Skeletal muscle cell (primary cell): ENCODE results near the gene RASA3.

Experiments used
- DNase-seq: peaks from one replicate; pipeline ENCODE4 v3.0.0-alpha.2; 2010; ENCODE audit warnings: low read depth
- H3K4me3 ChIP-seq: 2 replicates; pipeline ENCODE4 v1.5.1; 2011; ENCODE audit warnings: low read depth, mild to moderate bottlenecking, control low read depth, low read length, moderate library complexity

Gene RASA3

DNA sequence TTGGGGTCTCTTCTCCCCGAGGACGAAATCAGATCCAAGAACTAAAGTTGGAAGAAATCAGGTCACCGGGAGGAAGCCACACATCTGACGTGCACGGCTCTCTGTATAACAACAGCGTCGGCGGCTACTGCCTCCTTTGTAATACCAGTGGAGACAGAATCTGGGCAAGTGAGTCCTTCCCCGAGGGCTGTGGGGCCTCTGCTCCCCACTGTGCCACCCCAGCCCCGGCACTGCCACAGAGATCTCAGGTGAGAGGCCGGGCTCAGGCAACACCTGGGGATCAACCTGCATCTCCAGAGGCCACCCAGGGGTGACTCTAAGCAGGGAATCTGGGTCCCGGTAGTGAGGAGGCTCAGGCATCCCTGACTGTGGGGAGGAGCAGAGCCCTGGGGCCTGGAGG, 124.9 kb downstream of the RASA3 start:
- no peak overlapping the region for H3K4me3 ChIP-seq
- no peak for DNase-seq

DNA sequence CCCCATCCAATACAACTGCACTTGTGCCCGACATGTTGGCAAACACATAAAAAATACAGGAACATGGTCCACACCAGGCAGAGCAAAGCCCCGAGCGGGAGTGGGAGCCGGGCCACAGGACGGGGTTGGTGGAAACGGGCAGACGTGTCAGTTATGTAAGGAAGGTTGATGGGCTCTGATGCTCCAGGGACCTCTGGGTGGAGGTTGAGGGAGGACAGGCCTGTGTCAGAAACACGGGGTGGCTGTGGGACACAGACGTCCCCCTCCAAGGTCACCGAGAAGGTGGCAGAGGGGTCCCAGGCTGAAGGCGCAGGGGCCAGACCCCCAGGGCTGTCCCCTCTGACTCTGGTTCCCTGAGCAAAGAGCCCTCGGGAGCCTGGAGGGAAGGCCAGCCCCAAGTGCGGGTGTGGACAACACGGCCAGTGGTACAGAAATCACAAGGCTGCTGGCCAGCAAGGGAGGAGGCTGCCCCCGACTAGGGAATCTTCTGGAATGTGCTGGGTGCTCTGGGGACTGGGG, 127.2 kb downstream of the RASA3 start:
- H3K4me3 ChIP-seq = no peak overlapping the region
- DNase-seq = no peak

DNA sequence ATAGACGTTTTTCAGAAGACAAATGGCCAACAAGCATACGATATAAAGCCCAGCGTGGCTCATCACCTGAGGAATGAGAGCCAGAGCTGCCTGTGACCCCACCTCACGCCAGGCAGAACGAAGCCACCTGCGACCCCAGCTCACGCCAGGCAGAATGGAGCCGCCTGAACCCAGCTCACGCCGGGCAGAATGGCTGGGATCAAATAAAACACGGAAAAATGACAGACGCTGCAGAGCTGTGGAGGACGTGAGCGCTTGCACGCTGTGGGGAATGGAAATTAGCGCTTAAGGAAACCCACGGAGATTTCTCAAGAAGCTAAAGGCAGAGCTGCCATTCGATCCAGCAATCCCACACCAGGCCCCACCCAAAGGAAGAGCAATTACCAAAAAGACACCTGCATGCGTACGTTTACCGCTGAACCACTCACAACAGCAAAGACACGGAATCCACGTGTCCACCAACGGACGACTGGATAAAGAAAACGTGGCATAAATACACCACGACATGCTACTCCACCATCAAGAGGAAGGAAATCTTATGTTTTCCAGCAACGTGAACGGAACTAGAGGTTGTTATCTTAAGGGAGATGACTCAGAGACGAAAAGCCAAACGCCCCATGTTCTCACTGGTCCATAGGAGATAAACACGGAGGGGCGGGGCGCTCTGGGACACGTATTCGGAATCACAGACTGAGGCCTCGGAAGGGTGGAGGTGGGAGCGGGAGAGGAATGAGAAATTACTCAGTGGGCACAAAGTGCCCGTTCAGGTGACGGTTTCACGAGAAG, 127.8 kb downstream of the RASA3 start:
- no peak overlapping the region for H3K4me3 ChIP-seq
- DNase-seq = no peak

DNA sequence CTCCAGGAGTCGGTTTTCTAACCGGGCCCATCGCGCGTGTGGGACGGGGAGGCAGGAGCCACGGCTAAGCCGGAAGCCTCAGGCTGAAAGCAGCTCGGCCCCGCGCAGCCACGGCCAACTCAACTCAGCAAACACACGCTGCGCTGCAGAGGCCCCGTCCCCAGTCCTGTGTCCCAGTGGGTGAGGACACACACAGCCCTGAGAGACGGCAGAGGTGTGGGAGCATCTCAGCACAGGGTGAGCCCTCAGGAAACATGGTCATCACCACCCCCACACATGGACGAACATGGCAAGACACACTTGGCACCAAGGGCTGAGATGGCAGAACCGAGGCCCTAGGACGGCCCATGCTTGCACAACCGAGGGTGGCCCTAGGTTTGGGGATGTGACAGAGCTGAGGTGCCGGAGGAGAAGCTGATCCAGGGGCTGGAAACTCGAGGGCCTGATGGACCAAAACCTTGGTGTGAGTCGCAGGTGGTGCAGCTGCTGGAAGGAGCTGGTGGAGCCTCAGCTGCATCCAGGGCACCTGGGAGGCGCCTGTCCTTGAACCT, 129.6 kb downstream of the RASA3 start:
- DNase-seq = no peak

DNA sequence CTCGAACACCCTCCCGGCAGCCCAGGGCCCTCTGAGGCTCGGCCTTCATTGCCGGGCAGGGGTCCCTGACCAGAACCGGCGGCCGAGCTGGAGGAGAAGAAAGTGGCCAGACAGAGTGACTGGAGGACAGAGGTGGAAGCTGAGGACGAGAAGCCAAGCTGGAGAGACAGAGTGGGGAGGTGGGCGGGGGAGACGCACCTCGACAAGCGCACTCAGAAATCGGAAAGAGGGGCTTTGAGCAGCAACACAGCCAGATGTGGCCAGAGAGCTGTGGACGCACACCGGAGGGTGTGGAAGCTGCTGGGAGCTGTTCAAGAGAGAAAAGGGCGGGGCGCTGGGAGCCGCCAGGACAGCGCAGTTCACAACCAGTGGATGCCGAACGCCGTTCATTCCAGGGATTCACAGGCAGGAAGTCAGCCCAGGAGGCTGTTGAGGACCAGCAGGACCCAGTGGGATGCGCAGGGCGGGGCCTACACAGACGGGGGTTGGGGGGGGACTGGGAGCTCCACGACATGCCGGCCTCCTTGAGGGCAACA, 130.3 kb downstream of the RASA3 start:
- no peak for DNase-seq
- no peak overlapping the region for H3K4me3 ChIP-seq

More for the DNA sequence above, 129.6 kb downstream of the RASA3 start:
- no peak overlapping the region for H3K4me3 ChIP-seq

DNA sequence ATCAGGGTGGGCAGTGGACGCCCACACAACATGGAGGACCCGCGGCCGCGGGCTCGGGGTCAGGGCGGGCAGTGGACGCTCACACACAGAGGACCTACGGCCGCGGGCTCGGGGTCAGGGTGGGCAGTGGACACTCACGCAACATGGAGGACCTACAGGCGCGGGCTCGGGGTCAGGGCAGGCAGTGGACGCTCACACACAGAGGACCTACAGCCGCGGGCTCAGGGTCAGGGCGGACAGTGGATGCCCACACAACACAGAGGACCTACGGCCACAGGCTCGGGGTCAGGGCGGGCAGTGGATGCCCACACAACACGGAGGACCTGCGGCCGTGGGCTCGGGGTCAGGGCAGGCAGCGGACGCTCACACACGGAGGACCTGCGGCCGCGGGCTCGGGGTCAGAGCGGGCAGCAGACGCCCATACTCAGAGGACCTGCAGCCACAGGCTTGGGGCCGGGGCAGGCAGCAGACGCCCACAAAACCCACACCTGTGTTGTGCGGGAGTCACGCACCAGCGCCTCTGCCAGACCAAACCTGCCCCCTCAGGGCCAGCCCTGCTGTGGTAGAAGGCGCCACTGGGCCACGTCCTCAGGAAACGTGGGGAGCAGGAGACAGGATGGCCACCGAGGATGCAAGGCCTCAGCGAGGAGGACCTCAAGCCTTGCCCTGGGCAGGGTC, 131.0 kb downstream of the RASA3 start:
- H3K4me3 ChIP-seq = no peak overlapping the region
- no peak for DNase-seq

DNA sequence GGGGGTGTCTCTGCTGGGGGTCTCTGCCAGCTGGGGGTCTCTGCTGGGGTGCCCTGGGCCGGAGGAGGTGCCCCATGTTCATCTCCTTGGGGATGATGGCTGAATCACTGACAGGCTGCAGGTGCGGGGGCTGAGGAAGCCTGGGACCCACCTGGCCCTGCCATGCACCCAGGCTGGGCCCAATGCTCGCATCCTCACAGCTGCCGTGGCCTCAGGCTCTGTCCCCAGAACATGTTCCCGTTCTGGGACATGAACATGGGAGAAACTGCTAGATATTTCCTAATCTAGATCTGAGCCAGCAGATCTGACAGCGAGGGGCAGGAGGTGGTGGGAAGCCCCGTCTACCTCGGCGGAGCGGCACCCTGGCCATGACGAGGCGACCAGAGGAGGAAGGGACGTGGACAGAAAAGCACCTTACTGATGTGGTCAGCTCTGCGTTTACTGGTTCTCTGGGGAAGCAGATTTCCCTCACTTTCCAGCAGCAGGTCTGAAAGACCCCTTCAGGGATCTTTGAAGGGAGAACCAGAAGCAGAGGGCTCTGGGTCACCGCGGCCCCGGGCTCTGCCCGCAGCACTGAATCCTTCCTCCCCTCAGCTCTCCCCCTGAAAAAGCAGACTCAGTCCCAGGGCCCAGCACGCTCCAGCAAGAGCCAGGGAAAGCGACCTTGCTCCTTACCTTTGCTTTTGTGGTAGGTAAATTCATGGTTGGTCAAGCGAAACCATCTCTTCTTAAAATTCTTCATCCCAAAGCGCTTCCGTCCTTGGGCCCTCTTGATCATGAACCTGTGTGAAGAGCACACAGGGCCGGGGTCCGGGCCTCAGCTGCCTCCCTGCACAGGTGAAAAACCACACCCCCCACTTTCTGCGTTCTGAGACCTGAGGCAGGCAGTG, 132.0 kb downstream of the RASA3 start:
- no peak overlapping the region for H3K4me3 ChIP-seq
- DNase-seq = no peak

DNA sequence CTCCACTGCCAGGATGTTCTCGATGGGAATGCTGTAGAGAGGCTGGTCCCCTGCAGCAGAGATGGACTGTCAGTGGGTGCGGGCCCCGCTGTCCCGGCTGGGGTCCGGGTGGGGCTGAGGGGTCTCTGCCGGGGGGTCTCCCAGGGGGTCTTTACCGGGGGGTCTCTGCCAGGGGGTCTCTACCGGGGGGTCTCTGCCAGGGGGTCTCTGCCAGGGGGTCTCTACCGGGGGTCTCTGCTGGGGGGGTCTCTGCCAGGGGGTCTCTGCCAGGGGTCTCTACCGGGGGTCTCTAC, 132.9 kb downstream of the RASA3 start:
- H3K4me3 ChIP-seq = no peak overlapping the region
- DNase-seq = no peak

DNA sequence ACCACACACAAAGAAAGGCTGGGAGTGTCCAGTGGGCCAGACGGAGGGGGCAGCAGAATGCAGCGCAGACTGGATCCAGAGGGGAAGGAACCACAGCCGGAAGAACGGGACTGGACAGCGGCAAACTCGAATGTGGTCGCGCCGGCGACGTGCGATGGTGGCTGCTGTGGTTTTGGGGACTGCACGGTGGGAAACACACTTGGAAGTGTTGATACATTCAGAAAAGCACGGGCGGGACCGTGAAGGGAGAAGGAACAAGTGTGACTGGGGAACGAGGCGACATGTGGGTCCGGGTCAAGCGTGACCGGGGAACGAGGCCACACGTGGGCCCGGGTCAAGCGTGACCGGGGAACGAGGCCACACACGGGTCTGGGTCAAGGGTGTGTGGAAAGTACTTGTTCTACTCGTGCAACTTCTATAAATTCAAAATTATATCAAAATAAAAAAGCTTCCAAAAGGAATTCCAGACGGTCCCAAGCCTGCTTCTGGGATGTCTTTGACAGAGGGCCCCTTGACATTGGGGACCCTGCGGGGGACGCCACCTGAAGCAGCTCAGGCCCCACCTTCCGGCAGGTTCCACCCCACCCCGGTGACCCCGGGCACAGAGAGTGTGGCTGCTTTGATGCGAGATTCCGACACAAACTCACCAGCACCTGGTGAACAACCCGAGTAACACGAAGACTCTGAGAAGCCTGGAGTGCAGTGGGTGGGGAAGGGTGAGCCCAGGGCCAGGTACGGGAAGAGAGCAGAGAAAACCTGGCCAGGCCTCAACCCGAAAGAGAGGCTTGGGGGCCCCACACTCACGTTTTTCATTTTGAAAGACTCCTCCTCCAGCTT, 133.4 kb downstream of the RASA3 start:
- no peak overlapping the region for H3K4me3 ChIP-seq
- DNase-seq = no peak

DNA sequence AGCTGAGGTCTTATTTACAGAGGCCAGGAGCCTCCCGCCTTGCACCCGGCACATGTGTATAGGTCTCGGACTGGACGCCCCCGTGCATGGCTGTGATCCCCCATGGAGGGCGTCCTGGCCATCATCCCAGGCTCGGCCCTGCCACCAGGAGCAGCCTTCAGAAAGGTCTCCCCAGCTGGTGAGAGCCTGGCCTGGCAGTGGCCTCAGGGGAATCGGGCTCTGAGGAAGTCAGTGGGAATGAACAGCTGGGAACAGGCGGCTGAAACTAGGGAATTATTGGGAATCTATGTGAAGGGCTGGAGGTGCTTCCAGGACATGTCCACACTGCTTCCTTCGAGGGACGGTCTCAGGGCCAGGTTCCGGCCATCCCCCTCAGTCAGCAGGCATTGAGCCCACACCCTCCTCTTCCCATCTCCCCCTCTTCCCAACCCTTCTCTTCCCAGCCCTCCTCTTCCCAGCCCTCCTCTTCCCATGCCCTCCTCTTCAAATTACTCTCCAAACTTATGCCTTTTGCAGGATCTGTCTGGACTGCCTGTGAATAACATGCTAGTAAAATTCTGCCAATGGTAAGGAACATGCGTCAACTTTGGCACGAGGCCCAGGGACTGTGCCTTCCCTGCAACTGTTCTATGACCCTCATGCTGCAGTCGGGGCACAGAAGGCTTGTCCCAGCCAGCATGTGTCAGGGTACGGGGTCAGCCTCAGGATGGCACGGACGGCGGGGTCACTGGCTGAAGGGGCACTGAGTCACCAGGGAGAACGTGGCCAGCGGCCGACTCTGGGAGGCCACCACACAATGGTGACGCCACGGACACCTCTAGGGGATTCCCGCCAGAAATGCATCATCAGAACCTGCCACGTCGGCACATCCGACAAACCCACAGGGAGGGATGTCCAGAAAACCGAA, 134.3 kb downstream of the RASA3 start:
- DNase-seq = peak; percentile 68
- no peak overlapping the region for H3K4me3 ChIP-seq

DNA sequence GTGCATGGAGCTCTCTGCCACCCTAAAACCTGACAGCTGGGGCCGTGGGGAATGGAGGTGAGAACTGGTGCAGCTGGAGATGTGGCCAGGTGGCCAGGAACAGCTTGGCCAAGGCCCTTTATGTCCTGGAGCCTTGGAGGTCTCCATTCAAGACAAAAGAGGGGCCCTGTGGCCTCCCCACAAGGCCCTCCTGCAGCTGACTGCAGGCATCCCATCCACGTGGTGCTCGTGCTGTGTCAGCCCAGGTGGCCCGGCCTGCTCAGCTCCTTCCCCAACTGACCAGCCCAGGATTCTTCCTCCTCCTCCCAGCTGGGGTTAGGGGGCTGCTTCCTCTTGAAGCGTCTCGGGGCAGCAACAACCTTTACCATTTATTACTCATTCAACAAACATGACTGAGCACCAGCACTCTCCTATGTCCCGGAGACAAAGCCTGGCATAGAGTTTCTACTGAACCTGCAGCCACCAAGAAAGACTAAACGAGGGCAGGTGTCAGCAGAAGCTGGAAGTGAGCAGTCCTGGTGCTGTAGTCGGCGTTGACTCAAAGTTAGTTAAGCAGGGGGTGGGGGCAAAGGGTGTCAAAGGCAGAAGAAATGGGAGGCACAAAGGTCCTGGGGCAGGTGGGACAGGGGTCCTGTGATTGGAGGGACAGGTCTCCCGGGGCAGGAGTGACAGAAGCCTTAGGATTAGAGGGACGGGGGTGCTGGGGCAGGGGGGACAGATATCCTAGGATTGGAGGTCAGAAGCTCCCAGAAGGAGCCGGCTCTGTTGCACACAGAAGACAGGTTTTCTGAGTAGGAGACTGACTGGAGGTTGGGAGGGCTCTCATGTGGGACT, 135.3 kb downstream of the RASA3 start:
- no peak for DNase-seq
- H3K4me3 ChIP-seq = no peak overlapping the region

DNA sequence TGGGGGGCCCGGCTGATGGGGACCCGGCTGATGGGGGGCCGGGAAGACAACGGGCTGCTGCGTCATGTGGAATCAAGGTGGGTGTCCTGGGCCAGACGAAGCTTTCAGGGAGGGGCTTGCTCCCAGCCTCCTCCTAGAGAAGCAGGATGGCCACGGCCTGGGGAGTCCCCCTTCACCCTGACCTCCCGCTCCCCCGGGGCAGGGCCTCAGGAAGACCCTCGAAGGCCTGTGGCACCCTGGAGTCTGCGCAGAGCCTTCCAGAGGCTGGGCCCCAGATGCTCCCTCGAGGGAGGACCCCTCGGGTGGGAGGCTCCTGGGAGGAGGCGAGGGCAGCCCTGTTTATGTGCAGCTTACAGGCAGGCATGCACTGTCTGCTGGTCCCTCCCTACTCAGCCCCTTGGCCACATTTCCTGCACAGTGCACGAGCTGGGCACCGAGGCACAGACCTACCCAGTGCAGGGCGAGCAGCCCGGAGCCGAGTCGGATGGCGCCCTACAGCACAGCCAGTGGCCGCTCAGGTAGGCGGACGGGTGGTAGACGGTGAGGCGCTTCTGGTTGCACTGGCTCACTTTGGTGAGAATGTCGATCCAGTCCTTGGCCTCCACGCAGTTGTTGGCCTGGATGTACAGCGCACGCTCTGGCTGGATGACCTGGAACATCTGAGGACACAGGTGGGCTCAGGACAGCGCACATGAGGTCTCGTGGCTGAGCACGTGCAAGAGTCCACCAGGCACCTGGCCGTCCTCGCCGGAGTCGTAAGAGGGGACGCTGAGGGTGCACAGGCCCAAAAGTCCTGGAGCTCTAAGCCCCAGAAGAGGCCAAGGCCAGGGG, 136.1 kb downstream of the RASA3 start:
- no peak overlapping the region for H3K4me3 ChIP-seq
- DNase-seq = no peak

DNA sequence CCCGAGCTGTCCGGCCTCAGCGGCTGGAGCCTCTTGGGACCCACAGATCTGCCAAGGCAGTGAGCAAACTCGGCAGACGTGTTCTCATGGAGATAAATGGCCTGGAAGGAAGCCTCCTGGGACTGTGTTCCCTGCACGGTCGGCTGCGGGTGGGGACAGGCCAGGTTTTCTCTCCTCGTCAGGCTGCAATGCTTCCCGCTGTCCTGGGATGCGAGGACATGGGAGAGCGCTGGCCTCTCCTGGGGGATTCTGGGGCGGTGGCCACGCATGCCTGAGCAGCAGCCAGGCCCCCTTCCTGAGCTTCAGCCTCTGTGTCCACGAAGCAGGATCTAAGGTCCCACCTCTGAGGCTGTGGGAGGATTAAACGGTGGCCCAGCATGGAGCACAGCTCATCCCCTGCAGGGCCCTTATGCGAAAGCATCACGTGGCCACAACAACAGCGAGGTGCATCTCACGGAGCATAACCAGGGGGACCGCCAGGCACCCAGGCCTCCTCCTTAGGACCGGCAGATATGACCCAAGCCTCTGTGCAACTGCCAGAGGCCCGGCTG, 137.3 kb downstream of the RASA3 start:
- no peak for DNase-seq
- H3K4me3 ChIP-seq = no peak overlapping the region

DNA sequence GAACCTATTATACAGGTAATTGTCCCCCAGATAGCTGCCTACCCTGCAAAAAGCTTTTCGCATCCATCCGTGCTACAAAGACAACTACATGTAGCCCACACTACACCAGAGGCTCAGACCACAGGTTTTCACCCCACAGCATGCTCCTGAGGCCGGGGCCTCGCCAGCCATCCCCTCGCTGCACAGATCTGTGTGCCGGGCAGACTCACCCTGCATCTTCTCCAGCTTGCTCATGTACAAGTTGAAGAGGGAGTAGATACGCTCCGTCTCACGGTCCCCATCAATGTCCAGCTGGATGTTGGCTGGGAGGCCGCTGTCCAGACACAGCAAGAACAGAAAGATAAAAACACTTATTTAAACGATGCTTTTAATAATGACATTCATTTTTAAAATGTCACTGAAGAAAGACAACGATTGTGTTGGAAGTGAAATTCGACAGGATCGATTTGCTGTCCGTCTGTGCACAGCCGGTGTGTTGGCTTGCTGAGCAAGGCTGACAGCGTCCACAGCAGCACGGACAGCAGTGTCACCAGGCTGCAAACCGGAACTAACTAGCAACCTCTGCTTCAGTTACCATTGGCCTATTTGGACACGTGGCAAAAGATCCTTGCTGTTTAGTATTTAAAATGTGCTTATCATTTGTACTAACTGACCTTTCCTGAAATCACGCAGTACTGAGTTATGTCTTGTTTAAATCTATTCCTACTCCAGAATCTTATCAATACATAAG, 140.0 kb downstream of the RASA3 start:
- no peak overlapping the region for H3K4me3 ChIP-seq
- DNase-seq = no peak

DNA sequence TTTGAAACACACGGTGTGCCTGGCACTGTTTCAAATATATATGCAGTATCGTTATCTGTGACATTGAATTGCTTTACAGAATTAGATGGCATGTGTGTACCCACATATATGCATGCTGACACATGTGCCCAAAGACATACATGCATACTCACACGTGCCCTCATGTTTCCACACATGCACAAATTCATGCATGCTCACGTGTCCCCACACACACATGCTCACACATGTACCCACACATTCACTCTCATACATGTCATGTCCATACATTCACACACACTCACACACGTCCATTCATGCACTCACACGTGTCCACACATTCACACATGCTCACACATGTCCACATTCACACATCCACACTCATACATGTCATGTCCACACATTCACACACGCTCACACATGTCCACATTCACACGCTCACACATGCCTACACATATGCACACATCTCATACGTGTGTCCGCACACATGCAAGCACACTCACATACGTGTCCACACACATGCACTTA, 140.7 kb downstream of the RASA3 start:
- no peak overlapping the region for H3K4me3 ChIP-seq
- DNase-seq = no peak
